GM13976 (cell line): ENCODE data around the gene RPS27L.

Source experiments
- DNase-seq: peaks from one replicate; pipeline ENCODE4 v3.0.0; 2012; ENCODE audit warnings: low spot score
- in situ Hi-C: fragments of 300-500 bp; cut with MboI; formaldehyde crosslinking; loops from one replicate; pipeline ENCODE4 v1.12.0; 2022; ENCODE audit warnings: low sequenced_read_pairs, mixed read lengths, inconsistent platforms; ENCODE audit not compliant: unreplicated experiment
- TF ChIP-seq, protein P1 (sequence below): IDR thresholded peaks from 2 replicates; pipeline ENCODE4 v1.5.1; 2012; ENCODE audit warnings: borderline replicate concordance, mild to moderate bottlenecking; ENCODE audit not compliant: insufficient read depth; ENCODE audit errors: extremely low read depth, missing control alignments, control extremely low read depth

RPS27L gene

DNA sequence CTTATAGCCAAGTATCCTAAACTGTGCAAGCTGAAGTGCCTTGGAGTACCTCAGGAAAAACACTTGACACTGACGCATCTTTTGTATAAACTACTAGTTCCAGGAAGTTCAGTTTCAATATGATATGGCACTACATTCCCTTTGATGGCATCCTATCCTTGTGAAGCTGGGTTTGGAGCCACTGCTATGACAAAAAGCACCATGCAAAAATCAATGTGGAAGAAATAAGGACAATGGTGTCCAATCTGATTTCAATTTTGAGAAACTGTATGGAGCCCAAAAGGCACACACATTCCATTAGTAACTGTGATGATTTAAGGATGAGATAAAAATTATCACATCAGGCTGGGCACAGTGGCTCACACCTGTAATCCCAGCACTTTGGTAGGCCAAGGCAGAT is 5.6 kb downstream of the RPS27L start:
- TF ChIP-seq, protein P1, sequence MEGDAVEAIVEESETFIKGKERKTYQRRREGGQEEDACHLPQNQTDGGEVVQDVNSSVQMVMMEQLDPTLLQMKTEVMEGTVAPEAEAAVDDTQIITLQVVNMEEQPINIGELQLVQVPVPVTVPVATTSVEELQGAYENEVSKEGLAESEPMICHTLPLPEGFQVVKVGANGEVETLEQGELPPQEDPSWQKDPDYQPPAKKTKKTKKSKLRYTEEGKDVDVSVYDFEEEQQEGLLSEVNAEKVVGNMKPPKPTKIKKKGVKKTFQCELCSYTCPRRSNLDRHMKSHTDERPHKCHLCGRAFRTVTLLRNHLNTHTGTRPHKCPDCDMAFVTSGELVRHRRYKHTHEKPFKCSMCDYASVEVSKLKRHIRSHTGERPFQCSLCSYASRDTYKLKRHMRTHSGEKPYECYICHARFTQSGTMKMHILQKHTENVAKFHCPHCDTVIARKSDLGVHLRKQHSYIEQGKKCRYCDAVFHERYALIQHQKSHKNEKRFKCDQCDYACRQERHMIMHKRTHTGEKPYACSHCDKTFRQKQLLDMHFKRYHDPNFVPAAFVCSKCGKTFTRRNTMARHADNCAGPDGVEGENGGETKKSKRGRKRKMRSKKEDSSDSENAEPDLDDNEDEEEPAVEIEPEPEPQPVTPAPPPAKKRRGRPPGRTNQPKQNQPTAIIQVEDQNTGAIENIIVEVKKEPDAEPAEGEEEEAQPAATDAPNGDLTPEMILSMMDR, result no peak
- DNase-seq, result no peak
- in situ Hi-C loops, result no loop called here

DNA sequence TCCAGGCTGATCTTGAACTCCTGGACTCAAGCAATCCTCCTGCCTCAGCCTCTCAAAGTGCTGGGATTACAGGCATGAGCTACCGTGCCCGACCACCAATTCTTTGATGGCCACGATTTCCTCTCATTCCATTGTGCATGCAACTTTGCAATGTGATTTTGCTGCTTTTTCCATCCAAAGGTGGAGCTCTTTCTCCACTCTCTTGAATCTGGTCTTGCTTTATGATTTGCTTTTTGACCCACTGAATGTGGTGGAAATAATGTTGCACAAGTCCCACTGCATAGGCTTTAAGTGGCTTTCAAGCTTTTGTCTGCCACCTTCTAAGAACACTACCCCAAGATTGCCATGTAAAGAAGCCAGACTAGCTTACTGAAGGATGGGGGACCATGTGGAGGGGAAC is 10.6 kb downstream of the RPS27L start:
- no peak for DNase-seq
- TF ChIP-seq, protein P1, result no peak
- in situ Hi-C loops, result no loop called here

DNA sequence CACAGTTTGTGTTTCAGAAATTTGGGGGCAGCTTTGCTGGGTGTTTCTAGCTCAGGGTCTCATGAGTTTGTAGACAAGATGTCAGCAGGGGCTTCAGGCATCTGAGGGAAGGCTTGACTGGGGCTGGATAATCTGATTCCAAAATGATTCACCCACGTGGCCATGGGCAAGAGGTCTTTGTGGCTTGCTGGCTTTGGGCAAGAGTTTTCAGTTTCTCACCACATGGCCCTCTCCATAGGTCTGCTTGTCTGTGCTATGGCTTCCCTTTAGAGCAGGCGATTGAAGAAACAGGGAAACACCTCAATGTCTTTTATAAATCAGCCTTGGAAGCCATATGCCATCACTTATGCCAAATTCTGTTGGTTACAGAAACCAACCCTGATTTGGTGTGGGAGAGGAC is 11.9 kb downstream of the RPS27L start:
- in situ Hi-C loops, result no loop called here
- DNase-seq, result no peak
- TF ChIP-seq, protein P1, result no peak

DNA sequence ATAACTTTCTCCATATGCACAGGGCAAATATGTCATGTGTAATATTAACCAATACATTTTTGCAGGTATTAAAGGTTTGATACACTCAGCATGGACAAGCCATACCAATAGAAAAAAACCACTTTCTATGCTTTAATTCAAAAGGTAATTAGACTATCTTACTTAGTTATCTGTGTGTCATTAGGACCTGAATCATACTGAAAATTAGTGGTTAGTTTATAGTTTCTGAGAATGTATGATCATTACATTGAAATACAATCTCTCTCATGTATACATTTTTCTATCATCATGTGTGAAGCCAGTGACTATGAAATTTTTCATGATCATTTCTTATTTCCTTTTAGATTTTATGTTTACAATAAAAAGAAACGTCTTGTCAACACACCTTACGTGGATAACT is 16.3 kb downstream of the RPS27L start:
- TF ChIP-seq, protein P1, result no peak
- in situ Hi-C loops, result no loop called here
- DNase-seq, result no peak

DNA sequence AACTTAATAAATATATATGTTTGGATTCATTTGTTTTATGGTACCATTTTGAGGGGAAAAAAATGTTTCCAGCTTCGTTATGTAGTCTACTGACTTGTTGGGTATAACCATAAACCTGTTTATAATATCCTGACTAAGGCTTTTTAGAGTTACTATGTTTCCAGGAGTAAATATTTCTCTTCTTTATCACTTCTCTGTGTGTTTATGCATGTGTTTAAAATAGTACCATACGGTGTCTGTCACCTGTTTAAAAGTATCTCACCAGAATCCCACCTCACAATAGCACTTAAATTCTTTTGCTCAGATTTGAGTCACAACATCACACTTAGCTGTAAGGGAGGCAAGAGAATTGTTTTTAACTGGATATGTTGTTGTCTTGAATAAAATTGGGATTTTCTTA is 20.5 kb downstream of the RPS27L start:
- TF ChIP-seq, protein P1, result no peak
- in situ Hi-C loops, result no loop called here
- no peak for DNase-seq

DNA sequence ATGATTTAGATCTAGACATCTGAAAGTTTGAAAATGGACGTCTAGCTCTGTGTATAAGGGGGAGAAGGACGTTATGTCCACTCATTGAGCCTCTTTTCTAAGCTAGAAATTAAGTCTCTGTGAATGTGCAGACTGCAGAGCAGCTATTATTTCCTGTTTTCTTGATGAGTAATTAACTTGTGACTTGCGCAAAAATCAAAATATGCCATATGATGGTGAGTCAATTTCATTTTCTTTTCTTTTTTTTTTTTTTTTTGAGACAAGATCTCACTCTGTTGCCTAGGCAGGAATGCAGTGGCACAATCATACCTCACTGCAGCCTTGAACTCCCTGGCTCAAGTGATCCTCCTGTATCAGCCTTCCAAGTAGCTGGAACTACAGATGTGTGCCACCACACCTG is 21.5 kb downstream of the RPS27L start:
- in situ Hi-C loops, result no loop called here
- no peak for DNase-seq
- TF ChIP-seq, protein P1, result no peak

DNA sequence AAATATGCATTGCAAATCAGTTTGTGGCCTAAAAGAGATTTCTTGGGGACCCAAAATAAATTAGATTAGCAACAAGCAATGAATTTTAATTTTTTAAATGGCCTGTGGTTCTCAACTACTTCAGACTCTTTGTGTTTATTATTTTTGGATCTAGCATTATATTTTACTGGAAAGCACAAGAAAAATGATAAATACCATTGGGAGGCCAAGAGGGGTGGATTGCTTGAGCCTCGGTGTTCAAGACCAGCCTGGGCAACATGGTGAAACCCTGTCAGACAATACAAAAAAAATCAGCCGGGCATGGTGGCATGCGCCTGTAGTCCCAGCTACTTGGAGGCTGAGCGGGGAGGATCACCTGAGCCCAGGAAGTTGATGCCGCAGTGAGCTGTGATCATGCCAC is 22.0 kb downstream of the RPS27L start:
- TF ChIP-seq, protein P1, result no peak
- DNase-seq, result no peak
- in situ Hi-C loops, result no loop called here
